Activated naive CD4-positive, alpha-beta T cell treated with anti-CD3 and anti-CD28 coated beads for 36 hours (primary cell): ENCODE measurements around the gene SAPCD2. TPM values are rescaled to one million over a fixed set of nuclear protein-coding genes. Genes with fewer than 3 reads are reported as not detected.

Experiments used
- CTCF ChIA-PET: fragments of 350-600 bp; sonication (Branson Sonifier 250); formaldehyde crosslinking; loops from one replicate; lab custom pipeline; 2021; ENCODE audit warnings: antibody characterized with exemption; lab: Charles Lee
- DNase-seq: peaks from one replicate; pipeline ENCODE4 v3.0.0-alpha.2; 2020
- H3K27ac Mint-ChIP-seq: one replicate; pipeline ENCODE4 v1.8.0; 2021; ENCODE audit warnings: mild to moderate bottlenecking, mixed read lengths
- H3K27me3 Mint-ChIP-seq: one replicate; pipeline ENCODE4 v1.8.0; 2021; ENCODE audit warnings: low read depth, mixed read lengths
- H3K36me3 Mint-ChIP-seq: one replicate; pipeline ENCODE4 v1.8.0; 2021; ENCODE audit warnings: low read depth, mixed read lengths
- H3K4me1 Mint-ChIP-seq: one replicate; pipeline ENCODE4 v1.8.0; 2021; ENCODE audit warnings: low read depth, mixed read lengths
- H3K4me3 Mint-ChIP-seq: one replicate; pipeline ENCODE4 v1.8.0; 2021; ENCODE audit warnings: mild to moderate bottlenecking, moderate library complexity, mixed read lengths
- H3K9me3 Mint-ChIP-seq: one replicate; pipeline ENCODE4 v1.8.0; 2021; ENCODE audit warnings: mixed read lengths
- intact Hi-C: fragments of 100-400 bp; cut with micrococcal nuclease; formaldehyde crosslinking; loops from one replicate; pipeline ENCODE4 v1.15.1; 2023
- total RNA-seq, 2 experiments: library from RNA; stranded (reverse); gene quantifications; one replicate each; pipeline ENCODE4 v1.2.3, GENCODE V29; 2021

The SAPCD2 gene
- total RNA-seq, 2 experiments from 2014 or later, result 3.8 to 3.9 TPM

GRCh38 chr9:137056739-137057415 lies 13.5 kb downstream of the SAPCD2 start:
- no peak for DNase-seq
- CTCF ChIA-PET, result interaction anchor here (0.9 to 2.2 kb wide), 5 partner anchors 9 to 28 kb away, joined by 3 to 9 read pairs (median 5); no protein-coding TSS in a partner anchor
- peaks cover 5% of the 10 kb centered on the region for H3K27me3 Mint-ChIP-seq
- no peak overlapping the region for H3K27ac Mint-ChIP-seq
- no peaks in the 10 kb centered on the region for H3K9me3 Mint-ChIP-seq
- no peaks in the 10 kb centered on the region for H3K4me1 Mint-ChIP-seq
- H3K36me3 Mint-ChIP-seq, result no peaks in the 10 kb centered on the region
- intact Hi-C loops, result no loop called here
- H3K4me3 Mint-ChIP-seq, result no peak overlapping the region

DNA sequence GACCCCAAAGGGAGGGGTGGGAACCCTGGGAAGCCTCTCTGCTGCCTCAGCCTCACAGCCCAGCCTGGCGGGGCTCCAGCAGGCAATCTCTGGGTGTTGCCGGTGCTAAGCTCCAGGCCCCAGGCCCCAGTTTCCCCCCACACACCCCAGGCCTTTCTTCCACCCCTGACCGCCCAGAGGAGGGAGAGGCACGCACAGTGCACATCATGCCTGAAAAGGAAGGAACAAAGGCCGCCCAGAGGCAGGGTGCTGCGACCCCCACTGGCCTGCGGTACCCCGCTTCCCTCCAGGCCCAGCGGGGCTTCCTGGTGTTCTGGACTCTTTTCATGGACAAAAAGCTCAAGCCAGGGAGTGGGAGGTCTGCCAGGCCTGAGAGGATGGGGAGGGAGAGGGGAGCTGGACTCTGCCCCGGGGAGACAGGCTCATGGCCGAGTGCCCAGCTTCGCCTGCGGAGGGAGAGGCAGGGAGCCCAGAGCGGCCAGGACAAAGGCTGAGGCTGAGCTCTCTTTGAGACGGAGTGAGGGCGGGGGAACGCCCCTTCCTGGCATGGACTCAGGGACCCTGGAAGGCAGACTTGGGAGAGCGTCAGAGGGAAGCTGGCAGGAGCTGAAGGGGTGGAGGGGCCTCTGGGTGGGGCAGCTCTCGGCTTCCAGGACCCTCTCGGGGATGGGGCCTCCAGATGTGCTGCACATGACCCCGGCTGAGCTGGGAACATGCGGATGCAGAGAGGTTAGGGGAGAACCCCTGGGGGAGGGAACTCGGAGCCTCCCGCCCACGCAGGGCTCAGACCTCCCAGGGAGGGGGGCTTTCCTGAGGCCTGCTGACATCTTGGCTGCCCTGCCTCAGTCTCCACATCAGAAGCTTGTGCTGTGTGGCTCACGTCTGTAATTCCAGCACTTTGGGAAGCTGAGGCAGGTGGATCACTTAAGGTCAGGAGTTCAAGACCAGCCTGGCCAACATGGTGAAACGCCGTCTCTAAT lies 14.7 kb downstream of the SAPCD2 start:
- H3K27ac Mint-ChIP-seq, result no peak overlapping the region
- CTCF ChIA-PET, result interaction anchor here (0.6 to 2.2 kb wide), 6 partner anchors 8 to 27 kb away, joined by 3 to 9 read pairs (median 4); no protein-coding TSS in a partner anchor

DNA sequence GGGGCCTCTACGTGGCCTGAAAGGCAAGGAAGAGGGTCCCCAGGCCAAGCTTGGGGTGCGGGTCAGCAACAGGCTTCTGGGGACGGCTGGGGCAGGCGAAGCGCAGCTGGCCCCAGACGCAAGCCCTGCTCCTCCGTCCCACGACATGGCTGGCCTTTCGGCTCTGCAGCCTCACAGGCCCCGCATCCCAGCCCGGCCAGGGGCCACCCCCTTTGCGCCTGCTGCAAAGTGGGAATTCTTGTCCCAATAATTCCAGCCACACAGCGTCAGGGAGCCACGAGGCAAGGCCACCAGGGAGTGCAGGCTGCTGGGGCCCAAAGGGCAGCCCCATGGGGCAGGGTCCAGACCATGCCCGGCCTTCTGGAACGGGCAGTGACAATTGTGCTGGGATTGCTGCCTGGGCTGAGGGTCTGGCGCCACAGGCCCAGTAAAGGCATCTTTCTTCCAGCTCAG lies 15.4 kb downstream of the SAPCD2 start:
- no peak for DNase-seq
- peaks cover 10% of the 10 kb centered on the region for H3K27me3 Mint-ChIP-seq
- intact Hi-C loops, result no loop called here
- no peaks in the 10 kb centered on the region for H3K36me3 Mint-ChIP-seq
- H3K27ac Mint-ChIP-seq, result no peak overlapping the region
- no peak overlapping the region for H3K4me3 Mint-ChIP-seq
- H3K9me3 Mint-ChIP-seq, result no peaks in the 10 kb centered on the region
- H3K4me1 Mint-ChIP-seq, result no peaks in the 10 kb centered on the region
- CTCF ChIA-PET, result interaction anchor here (2.1 to 2.2 kb wide), 2 partner anchors 14 to 26 kb away, joined by 5 to 7 read pairs; no protein-coding TSS in a partner anchor

More for the DNA sequence above, 14.7 kb downstream of the SAPCD2 start:
- DNase-seq, result no peak
- H3K9me3 Mint-ChIP-seq, result no peaks in the 10 kb centered on the region
- no peaks in the 10 kb centered on the region for H3K36me3 Mint-ChIP-seq
- H3K4me1 Mint-ChIP-seq, result no peaks in the 10 kb centered on the region
- peaks cover 6% of the 10 kb centered on the region for H3K27me3 Mint-ChIP-seq
- H3K4me3 Mint-ChIP-seq, result no peak overlapping the region
- intact Hi-C loops, result no loop called here

GRCh38 chr9:137053944-137054931 lies 16.1 kb downstream of the SAPCD2 start, which contains the start of gene ENTPD2:
Gene ENTPD2 (minus strand): TSS chr9:137054061. CDS start chr9:137053997, 64 bp downstream.
- intact Hi-C loops, result no loop called here
- Mint-ChIP-seq H3K4me1 (peaks cover 5% of the 10 kb centered on the region), H3K36me3 (no peaks in the 10 kb centered on the region), H3K4me3 (no peak within 1 kb of the TSS), H3K9me3 (no peaks in the 10 kb centered on the region), H3K27me3 (peaks cover 17% of the 10 kb centered on the region), H3K27ac (no peak within 1 kb of the TSS)
- DNase-seq, result peak; percentile 53
- CTCF ChIA-PET, result no interaction called here

GRCh38 chr9:137052998-137053943 lies 17.1 kb downstream of the SAPCD2 start:
- H3K36me3 Mint-ChIP-seq, result no peaks in the 10 kb centered on the region
- H3K9me3 Mint-ChIP-seq, result no peaks in the 10 kb centered on the region
- H3K27ac Mint-ChIP-seq, result no peak overlapping the region
- peaks cover 17% of the 10 kb centered on the region for H3K27me3 Mint-ChIP-seq
- peaks cover 5% of the 10 kb centered on the region for H3K4me1 Mint-ChIP-seq
- no peak for DNase-seq
- intact Hi-C loops, result no loop called here
- no peak overlapping the region for H3K4me3 Mint-ChIP-seq
- CTCF ChIA-PET, result interaction anchor here (1.1 to 1.5 kb wide), 3 partner anchors 11 to 18 kb away, joined by 4 to 9 read pairs (median 6); no protein-coding TSS in a partner anchor

GRCh38 chr9:137052293-137052692 lies 18.1 kb downstream of the SAPCD2 start:
- H3K27ac Mint-ChIP-seq, result no peak overlapping the region
- DNase-seq, result no peak
- H3K36me3 Mint-ChIP-seq, result no peaks in the 10 kb centered on the region
- no peak overlapping the region for H3K4me3 Mint-ChIP-seq
- no peaks in the 10 kb centered on the region for H3K9me3 Mint-ChIP-seq
- CTCF ChIA-PET, result interaction anchor here (1.1 to 1.5 kb wide), 3 partner anchors 12 to 17 kb away, joined by 4 to 9 read pairs (median 6); no protein-coding TSS in a partner anchor
- peaks cover 5% of the 10 kb centered on the region for H3K4me1 Mint-ChIP-seq
- peaks cover 26% of the 10 kb centered on the region for H3K27me3 Mint-ChIP-seq
- intact Hi-C loops, result no loop called here

DNA sequence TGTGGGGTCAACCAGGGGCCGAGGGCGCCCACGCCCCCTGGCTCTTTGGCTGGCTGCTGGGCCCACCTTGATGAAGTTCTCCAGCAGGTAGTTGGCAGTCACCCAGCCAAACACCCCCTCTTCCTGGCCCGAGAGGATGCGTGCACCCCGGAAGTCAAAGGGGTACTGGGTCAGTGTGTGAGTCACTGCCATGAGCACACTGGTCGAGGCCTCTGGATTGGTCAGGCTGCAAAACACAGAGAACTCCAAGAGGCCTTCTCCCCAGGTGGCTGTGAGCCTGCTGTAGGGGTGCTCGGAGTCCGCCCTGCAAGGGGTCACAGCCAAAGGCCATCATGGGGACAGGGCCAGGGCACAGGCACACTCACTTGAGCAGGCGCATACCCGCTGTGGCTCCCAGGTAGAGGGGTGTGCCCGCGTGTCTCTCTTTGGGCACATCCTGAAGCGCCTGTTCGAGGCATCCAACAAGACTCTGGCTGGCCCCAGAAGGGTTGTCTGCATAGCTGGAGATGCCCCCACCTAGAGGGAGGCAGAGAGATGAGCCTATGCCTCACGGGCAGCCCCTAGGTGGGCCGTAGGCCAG lies 19.1 kb downstream of the SAPCD2 start:
- CTCF ChIA-PET, result no interaction called here
- peaks cover 34% of the 10 kb centered on the region for H3K27me3 Mint-ChIP-seq
- no peaks in the 10 kb centered on the region for H3K9me3 Mint-ChIP-seq
- no peak overlapping the region for H3K27ac Mint-ChIP-seq
- intact Hi-C loops, result loop anchor here (2.0 kb wide), 1 partner anchor 120 kb away; the partner anchor contains the start of gene LRRC26
- no peaks in the 10 kb centered on the region for H3K36me3 Mint-ChIP-seq
- DNase-seq, result no peak
- no peak overlapping the region for H3K4me3 Mint-ChIP-seq
- H3K4me1 Mint-ChIP-seq, result peaks cover 7% of the 10 kb centered on the region

DNA sequence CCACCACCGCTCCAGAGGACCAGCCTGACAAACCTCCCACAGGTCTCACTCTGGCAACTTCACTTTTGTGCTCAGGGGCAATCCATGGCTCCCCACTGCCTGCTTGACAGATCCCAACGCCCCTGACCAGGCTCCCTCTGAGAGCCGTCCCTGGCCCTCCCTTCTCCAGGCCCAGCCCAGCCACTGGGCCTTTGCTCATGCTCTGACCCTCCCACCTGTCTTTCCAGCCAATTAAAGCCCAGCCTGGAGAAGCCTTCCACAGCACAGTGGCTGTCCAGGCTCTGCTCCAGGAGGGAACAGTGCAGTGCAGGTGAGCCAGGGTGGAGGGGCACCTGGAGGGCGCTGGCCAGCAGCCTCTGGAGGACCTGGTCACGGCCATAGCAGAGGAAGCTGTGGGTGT lies 19.8 kb downstream of the SAPCD2 start:
- intact Hi-C loops, result loop anchor here (2.0 kb wide), 1 partner anchor 120 kb away; the partner anchor contains the start of gene LRRC26
- peaks cover 7% of the 10 kb centered on the region for H3K4me1 Mint-ChIP-seq
- CTCF ChIA-PET, result no interaction called here
- H3K27me3 Mint-ChIP-seq, result peaks cover 34% of the 10 kb centered on the region
- H3K27ac Mint-ChIP-seq, result no peak overlapping the region
- H3K4me3 Mint-ChIP-seq, result no peak overlapping the region
- no peaks in the 10 kb centered on the region for H3K36me3 Mint-ChIP-seq
- no peak for DNase-seq
- H3K9me3 Mint-ChIP-seq, result no peaks in the 10 kb centered on the region

DNA sequence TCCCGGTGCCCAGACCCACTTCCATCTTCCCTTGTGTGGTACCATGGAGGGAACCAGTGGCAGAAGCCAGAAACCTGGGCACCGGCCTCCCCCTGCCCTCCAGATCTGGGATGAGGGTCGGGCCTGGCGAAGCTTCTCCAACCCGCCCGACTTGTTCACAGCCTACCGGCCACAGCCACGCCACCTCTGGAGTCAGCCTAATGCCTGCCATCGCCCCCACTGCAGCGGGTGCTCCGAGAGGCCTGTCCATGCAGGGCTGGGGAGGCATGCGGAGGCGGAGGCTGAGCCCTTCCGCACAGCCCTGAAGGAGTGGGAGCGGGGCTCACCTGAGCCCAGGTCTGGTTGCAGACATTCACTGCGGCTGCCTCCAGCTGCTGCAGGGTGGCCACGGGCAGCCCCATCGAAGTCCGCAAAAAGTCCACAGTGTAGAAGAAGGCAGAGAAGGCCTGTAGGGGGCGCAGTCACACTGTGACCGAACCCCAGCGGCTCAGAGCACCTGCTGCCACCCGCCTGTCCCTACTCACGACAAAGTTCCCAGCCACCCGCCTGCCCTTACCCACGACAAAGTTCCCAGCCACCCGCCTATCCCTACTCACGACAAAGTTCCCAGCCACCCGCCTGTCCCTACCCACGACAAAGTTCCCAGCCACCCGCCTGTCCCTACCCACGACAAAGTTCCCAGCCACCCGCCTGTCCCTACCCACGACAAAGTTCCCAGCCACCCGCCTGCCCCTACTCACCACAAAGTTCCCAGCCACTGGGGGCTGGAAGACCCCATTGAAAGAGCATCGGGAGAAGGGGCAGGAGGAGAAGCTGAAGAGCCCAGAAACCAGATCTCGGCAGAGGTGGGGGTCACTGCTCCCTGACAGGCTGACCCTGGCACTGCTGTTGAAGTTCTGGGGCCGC lies 20.6 kb downstream of the SAPCD2 start:
- intact Hi-C loops, result loop anchor here (2.0 to 5.0 kb wide), 3 partner anchors 78 to 188 kb away; partner anchors contain the start of gene LRRC26
- peak; percentile 77 for DNase-seq

More for the DNA sequence above, 20.6 kb downstream of the SAPCD2 start:
- H3K4me3 Mint-ChIP-seq, result no peak overlapping the region
- no peak overlapping the region for H3K27ac Mint-ChIP-seq
- no peaks in the 10 kb centered on the region for H3K9me3 Mint-ChIP-seq
- CTCF ChIA-PET, result interaction anchor here (0.6 to 1.9 kb wide), 9 partner anchors 10 to 539 kb away, joined by 3 to 8 read pairs (median 3); partner anchors contain the start of gene SAPCD2
- peaks cover 39% of the 10 kb centered on the region for H3K27me3 Mint-ChIP-seq
- peaks cover 12% of the 10 kb centered on the region for H3K4me1 Mint-ChIP-seq
- no peaks in the 10 kb centered on the region for H3K36me3 Mint-ChIP-seq
